ENCODE measurements around the gene EHMT2. TPM values are rescaled to one million over a fixed set of nuclear protein-coding genes. Genes with fewer than 3 reads are reported as not detected.

The EHMT2 gene
- total and polyA plus RNA-seq, 2 of the 13 experiments (the other 11 are each of a cell fraction or from before 2014, with no cell fraction given) = 55.2 to 69.2 TPM

- TF ChIP-seq, protein P1, sequence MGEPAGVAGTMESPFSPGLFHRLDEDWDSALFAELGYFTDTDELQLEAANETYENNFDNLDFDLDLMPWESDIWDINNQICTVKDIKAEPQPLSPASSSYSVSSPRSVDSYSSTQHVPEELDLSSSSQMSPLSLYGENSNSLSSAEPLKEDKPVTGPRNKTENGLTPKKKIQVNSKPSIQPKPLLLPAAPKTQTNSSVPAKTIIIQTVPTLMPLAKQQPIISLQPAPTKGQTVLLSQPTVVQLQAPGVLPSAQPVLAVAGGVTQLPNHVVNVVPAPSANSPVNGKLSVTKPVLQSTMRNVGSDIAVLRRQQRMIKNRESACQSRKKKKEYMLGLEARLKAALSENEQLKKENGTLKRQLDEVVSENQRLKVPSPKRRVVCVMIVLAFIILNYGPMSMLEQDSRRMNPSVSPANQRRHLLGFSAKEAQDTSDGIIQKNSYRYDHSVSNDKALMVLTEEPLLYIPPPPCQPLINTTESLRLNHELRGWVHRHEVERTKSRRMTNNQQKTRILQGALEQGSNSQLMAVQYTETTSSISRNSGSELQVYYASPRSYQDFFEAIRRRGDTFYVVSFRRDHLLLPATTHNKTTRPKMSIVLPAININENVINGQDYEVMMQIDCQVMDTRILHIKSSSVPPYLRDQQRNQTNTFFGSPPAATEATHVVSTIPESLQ (CRISPR knock-in tag; conservative IDR thresholded peaks at IDR 0.05) = no peak; the same call in 1 of the 2 replicates
- TF ChIP-seq ZSCAN9 (CRISPR knock-in tag; IDR thresholded peaks at IDR 0.05; ENCODE audit: borderline replicate concordance) (no peak), NCOA2 (CRISPR knock-in tag; IDR thresholded peaks at IDR 0.05) (peak; percentile 13; the same call in 1 of the 2 replicates), ZZZ3 (CRISPR knock-in tag; IDR thresholded peaks at IDR 0.05; ENCODE audit: borderline replicate concordance) (no peak), ZNF878 (CRISPR knock-in tag; IDR thresholded peaks at IDR 0.05) (peak; percentile 35; the same call in 1 of the 2 replicates), MLLT10 (CRISPR knock-in tag; IDR thresholded peaks at IDR 0.05) (no peak), ZNF562 (CRISPR knock-in tag; IDR thresholded peaks at IDR 0.05; ENCODE audit: borderline replicate concordance) (no peak), ZNF644 (CRISPR knock-in tag; IDR thresholded peaks at IDR 0.05; ENCODE audit: low read depth) (no peak), ZNF710 (CRISPR knock-in tag; IDR thresholded peaks at IDR 0.05; ENCODE audit: borderline replicate concordance) (peak; percentile 84; the same call in 1 of the 2 replicates), ZNF512B (CRISPR knock-in tag; IDR thresholded peaks at IDR 0.05; ENCODE audit: borderline replicate concordance) (no peak), ATF1 (CRISPR knock-in tag; IDR thresholded peaks at IDR 0.05) (no peak), NFKB2 (CRISPR knock-in tag; IDR thresholded peaks at IDR 0.05; ENCODE audit: borderline replicate concordance) (no peak)
- TF ChIP-seq, protein P2, sequence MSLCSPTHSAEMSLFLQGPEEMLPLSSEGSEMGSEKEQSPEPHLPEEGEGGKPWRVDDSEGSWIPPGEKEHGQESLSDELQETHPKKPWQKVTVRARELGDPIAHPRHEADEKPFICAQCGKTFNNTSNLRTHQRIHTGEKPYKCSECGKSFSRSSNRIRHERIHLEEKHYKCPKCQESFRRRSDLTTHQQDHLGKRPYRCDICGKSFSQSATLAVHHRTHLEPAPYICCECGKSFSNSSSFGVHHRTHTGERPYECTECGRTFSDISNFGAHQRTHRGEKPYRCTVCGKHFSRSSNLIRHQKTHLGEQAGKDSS (CRISPR knock-in tag; IDR thresholded peaks at IDR 0.05; ENCODE audit: borderline replicate concordance, low read depth) = no peak; the same call in 1 of the 2 replicates
- TF ChIP-seq, protein P3, sequence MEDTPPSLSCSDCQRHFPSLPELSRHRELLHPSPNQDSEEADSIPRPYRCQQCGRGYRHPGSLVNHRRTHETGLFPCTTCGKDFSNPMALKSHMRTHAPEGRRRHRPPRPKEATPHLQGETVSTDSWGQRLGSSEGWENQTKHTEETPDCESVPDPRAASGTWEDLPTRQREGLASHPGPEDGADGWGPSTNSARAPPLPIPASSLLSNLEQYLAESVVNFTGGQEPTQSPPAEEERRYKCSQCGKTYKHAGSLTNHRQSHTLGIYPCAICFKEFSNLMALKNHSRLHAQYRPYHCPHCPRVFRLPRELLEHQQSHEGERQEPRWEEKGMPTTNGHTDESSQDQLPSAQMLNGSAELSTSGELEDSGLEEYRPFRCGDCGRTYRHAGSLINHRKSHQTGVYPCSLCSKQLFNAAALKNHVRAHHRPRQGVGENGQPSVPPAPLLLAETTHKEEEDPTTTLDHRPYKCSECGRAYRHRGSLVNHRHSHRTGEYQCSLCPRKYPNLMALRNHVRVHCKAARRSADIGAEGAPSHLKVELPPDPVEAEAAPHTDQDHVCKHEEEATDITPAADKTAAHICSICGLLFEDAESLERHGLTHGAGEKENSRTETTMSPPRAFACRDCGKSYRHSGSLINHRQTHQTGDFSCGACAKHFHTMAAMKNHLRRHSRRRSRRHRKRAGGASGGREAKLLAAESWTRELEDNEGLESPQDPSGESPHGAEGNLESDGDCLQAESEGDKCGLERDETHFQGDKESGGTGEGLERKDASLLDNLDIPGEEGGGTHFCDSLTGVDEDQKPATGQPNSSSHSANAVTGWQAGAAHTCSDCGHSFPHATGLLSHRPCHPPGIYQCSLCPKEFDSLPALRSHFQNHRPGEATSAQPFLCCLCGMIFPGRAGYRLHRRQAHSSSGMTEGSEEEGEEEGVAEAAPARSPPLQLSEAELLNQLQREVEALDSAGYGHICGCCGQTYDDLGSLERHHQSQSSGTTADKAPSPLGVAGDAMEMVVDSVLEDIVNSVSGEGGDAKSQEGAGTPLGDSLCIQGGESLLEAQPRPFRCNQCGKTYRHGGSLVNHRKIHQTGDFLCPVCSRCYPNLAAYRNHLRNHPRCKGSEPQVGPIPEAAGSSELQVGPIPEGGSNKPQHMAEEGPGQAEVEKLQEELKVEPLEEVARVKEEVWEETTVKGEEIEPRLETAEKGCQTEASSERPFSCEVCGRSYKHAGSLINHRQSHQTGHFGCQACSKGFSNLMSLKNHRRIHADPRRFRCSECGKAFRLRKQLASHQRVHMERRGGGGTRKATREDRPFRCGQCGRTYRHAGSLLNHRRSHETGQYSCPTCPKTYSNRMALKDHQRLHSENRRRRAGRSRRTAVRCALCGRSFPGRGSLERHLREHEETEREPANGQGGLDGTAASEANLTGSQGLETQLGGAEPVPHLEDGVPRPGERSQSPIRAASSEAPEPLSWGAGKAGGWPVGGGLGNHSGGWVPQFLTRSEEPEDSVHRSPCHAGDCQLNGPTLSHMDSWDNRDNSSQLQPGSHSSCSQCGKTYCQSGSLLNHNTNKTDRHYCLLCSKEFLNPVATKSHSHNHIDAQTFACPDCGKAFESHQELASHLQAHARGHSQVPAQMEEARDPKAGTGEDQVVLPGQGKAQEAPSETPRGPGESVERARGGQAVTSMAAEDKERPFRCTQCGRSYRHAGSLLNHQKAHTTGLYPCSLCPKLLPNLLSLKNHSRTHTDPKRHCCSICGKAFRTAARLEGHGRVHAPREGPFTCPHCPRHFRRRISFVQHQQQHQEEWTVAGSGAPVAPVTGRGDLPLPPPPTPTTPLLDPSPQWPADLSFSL (CRISPR knock-in tag; IDR thresholded peaks at IDR 0.05) = no peak
Observed at GRCh38 chr6:31897612-31898382, at the start of gene EHMT2 (continued).

Data from HepG2 (cell line).